ENCODE data around the gene LRRC36.

DNA sequence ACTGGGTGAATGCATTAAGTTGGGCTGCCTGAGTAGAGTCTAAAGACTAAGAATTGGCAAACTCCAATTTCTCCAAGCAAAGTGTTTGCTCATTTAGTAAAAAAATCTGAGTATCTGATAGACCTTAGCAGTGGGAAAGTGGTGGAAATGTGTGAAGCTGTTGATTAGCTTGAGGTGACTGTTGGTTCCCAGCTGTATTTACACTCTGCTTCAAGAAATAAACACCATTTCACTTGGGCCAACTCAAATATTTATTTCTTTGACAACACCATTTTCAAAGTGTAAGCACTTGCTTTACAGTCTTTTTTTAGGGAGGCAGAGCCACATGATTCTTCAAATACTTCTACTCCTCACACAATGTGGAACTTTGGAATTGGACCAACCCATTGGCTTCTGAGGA, 8.8 kb upstream of the LRRC36 start:
- TF ChIP-seq POLR2A (IDR thresholded peaks at IDR 0.05; ENCODE audit: low read depth, low read length) (no peak), EZH2 (IDR thresholded peaks at IDR 0.05; ENCODE audit: borderline replicate concordance, low read depth, low read length, severe bottlenecking) (no peak)
